Measurements from ENCODE around the gene EPG5.

EPG5 gene

DNA sequence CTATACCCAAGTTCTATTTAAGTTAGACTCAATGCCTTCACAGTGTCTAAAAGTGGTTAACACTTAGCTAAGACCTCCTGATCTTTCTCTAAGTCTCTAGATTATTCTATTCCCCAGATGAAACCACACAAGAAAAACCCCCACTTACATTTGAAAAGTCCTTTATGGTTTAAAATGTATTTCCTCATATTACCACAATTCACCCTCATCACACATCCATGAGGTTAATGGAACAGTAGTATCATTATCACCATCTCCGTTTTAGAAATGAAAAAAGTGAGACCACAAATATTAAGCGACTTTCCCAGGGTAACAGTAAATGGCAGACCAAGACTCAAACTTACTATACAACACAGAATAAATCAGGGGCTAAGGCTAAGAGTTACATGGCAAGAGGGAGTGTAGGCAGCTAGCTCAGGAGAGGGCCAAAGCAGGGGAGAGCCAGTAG is 28.6 kb downstream of the EPG5 start:
- Histone ChIP-seq H3K4me3 (ENCODE audit: low read depth, low read length, poor library complexity, severe bottlenecking) (no peak overlapping the region), H3F3A (ENCODE audit: insufficient read depth, low read length) (no peaks in the 10 kb centered on the region), H2AFZ (ENCODE audit: low read length) (no peak overlapping the region), H4K20me1 (ENCODE audit: insufficient read depth, low read length) (no peaks in the 10 kb centered on the region), H3K27me3 (ENCODE audit: insufficient read depth, low read length) (no peaks in the 10 kb centered on the region), H3K79me2 (ENCODE audit: insufficient read depth, low read length) (no peaks in the 10 kb centered on the region), H3K9ac (ENCODE audit: low read length) (no peak overlapping the region), H3K36me3 (ENCODE audit: insufficient read depth, low read length) (peaks cover 49% of the 10 kb centered on the region), H3K27ac (ENCODE audit: low read depth, low read length, poor library complexity, severe bottlenecking) (no peak overlapping the region), H3K4me2 (ENCODE audit: low read length) (no peak overlapping the region), H3K4me1 (ENCODE audit: insufficient read depth, low read length, severe bottlenecking) (no peaks in the 10 kb centered on the region), H3K9me3 (ENCODE audit: low read length) (no peaks in the 10 kb centered on the region), H3K9me2 (ENCODE audit: low read depth, low read length) (no peaks in the 10 kb centered on the region)
- TF ChIP-seq, protein P1, sequence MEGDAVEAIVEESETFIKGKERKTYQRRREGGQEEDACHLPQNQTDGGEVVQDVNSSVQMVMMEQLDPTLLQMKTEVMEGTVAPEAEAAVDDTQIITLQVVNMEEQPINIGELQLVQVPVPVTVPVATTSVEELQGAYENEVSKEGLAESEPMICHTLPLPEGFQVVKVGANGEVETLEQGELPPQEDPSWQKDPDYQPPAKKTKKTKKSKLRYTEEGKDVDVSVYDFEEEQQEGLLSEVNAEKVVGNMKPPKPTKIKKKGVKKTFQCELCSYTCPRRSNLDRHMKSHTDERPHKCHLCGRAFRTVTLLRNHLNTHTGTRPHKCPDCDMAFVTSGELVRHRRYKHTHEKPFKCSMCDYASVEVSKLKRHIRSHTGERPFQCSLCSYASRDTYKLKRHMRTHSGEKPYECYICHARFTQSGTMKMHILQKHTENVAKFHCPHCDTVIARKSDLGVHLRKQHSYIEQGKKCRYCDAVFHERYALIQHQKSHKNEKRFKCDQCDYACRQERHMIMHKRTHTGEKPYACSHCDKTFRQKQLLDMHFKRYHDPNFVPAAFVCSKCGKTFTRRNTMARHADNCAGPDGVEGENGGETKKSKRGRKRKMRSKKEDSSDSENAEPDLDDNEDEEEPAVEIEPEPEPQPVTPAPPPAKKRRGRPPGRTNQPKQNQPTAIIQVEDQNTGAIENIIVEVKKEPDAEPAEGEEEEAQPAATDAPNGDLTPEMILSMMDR (IDR thresholded peaks at IDR 0.05; ENCODE audit: low read length), result no peak
- TF ChIP-seq EZH2 (IDR thresholded peaks at IDR 0.05; ENCODE audit: borderline replicate concordance, low read length), result no peak

DNA sequence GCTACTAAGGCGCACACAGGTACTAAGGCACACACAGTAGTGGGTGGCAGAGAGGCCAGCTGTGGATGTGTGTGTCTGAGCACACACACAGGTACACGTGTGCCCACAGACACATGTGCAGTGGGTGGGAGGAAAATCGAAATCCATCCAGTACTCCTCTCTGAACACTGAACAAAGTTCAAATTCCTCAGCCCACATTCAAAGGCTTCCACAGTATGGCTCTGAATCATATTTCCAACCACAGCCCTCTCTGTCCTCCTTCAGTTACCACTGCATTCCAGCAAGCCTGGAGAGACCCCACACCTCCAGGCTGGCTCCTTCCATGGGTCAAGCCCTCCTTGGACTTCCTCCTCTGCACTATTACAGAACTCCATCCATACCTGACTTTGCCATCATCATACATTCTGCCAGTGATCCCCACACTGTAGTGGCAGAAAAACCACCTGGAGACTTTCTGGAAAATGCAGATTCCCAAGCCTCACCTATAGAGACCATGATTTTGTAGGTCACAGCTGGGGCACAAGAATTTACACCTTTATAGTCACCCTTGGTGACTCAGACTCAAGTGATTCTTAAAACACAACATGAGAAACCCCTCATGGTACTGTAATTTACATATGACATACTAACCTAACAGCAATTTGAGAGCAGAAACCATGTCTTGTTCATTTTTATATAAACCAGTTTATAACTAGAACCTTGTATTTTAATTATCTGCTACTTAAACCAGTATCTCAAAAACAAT is 31.4 kb downstream of the EPG5 start:
- Histone ChIP-seq H3K36me3 (ENCODE audit: insufficient read depth, low read length) (peaks cover 30% of the 10 kb centered on the region), H2AFZ (ENCODE audit: low read length) (no peak overlapping the region), H3K4me1 (ENCODE audit: insufficient read depth, low read length, severe bottlenecking) (no peaks in the 10 kb centered on the region), H3K9ac (ENCODE audit: low read length) (no peak overlapping the region), H3K4me2 (ENCODE audit: low read length) (no peak overlapping the region), H3F3A (ENCODE audit: insufficient read depth, low read length) (no peaks in the 10 kb centered on the region), H3K27ac (ENCODE audit: low read depth, low read length, poor library complexity, severe bottlenecking) (no peak overlapping the region), H3K27me3 (ENCODE audit: insufficient read depth, low read length) (no peaks in the 10 kb centered on the region), H3K79me2 (ENCODE audit: insufficient read depth, low read length) (no peaks in the 10 kb centered on the region), H3K4me3 (ENCODE audit: low read depth, low read length, poor library complexity, severe bottlenecking) (no peak overlapping the region), H3K9me2 (ENCODE audit: low read depth, low read length) (no peaks in the 10 kb centered on the region), H3K9me3 (ENCODE audit: low read length) (no peaks in the 10 kb centered on the region), H4K20me1 (ENCODE audit: insufficient read depth, low read length) (no peaks in the 10 kb centered on the region)
- no peak for TF ChIP-seq EZH2 (IDR thresholded peaks at IDR 0.05; ENCODE audit: borderline replicate concordance, low read length)
- TF ChIP-seq, protein P1 (IDR thresholded peaks at IDR 0.05; ENCODE audit: low read length), result no peak

DNA sequence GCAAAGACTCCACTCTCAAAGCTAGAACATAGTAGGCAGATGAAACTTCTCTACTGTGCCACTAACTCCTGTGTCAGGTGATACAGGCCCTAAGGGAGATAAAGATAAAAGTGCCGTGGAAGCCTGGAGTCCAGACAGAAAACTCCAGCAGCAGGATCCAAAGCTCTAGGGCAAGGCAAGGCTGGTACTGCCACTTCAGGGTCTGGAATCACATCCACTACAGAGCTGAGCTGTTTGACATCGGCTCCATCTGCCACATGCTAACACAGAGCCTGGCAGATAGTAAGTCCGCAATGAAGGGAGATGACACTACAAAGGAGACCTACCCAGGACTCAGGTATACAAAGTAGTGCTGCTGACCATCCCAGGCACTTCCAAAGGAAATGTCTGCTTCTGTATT is 34.4 kb downstream of the EPG5 start:
- H4K20me1 ChIP-seq (ENCODE audit: insufficient read depth, low read length), result no peaks in the 10 kb centered on the region
- no peaks in the 10 kb centered on the region for H3F3A ChIP-seq (ENCODE audit: insufficient read depth, low read length)
- no peak overlapping the region for H3K9ac ChIP-seq (ENCODE audit: low read length)
- H3K27me3 ChIP-seq (ENCODE audit: insufficient read depth, low read length), result no peaks in the 10 kb centered on the region
- no peak overlapping the region for H3K27ac ChIP-seq (ENCODE audit: low read depth, low read length, poor library complexity, severe bottlenecking)
- no peaks in the 10 kb centered on the region for H3K9me3 ChIP-seq (ENCODE audit: low read length)
- H3K4me1 ChIP-seq (ENCODE audit: insufficient read depth, low read length, severe bottlenecking), result no peaks in the 10 kb centered on the region
- H3K4me2 ChIP-seq (ENCODE audit: low read length), result no peak overlapping the region
- H3K79me2 ChIP-seq (ENCODE audit: insufficient read depth, low read length), result no peaks in the 10 kb centered on the region
- no peak overlapping the region for H3K4me3 ChIP-seq (ENCODE audit: low read depth, low read length, poor library complexity, severe bottlenecking)
- TF ChIP-seq, protein P1 (IDR thresholded peaks at IDR 0.05; ENCODE audit: low read length), result no peak
- no peak for TF ChIP-seq EZH2 (IDR thresholded peaks at IDR 0.05; ENCODE audit: borderline replicate concordance, low read length)
- no peak overlapping the region for H2AFZ ChIP-seq (ENCODE audit: low read length)
- no peaks in the 10 kb centered on the region for H3K9me2 ChIP-seq (ENCODE audit: low read depth, low read length)
- peaks cover 30% of the 10 kb centered on the region for H3K36me3 ChIP-seq (ENCODE audit: insufficient read depth, low read length)

Measured in OCI-LY1 (cell line).